D721Med (cell line): ENCODE measurements around the gene SHD.
"Not testable (repeated sequence)": the region's sequence is repeated elsewhere in the genome, so short reads cannot be mapped to it uniquely, and the experiment has no call there.

Source experiments
- DNase-seq: peaks from one replicate; pipeline ENCODE4 v3.0.0; 2011; ENCODE audit warnings: low spot score; ENCODE audit not compliant: insufficient read length
- FAIRE-seq: peaks from 2 replicates; lab custom pipeline; 2011; peaks lifted over from hg19 to GRCh38; lab: Jason Lieb, UNC
- TF ChIP-seq, protein P1 (sequence below): IDR thresholded peaks from 2 replicates; pipeline ENCODE4 v1.5.1; 2012; ENCODE audit warnings: mild to moderate bottlenecking, control low read depth; ENCODE audit not compliant: insufficient read depth; ENCODE audit errors: missing control alignments

SHD gene

DNA sequence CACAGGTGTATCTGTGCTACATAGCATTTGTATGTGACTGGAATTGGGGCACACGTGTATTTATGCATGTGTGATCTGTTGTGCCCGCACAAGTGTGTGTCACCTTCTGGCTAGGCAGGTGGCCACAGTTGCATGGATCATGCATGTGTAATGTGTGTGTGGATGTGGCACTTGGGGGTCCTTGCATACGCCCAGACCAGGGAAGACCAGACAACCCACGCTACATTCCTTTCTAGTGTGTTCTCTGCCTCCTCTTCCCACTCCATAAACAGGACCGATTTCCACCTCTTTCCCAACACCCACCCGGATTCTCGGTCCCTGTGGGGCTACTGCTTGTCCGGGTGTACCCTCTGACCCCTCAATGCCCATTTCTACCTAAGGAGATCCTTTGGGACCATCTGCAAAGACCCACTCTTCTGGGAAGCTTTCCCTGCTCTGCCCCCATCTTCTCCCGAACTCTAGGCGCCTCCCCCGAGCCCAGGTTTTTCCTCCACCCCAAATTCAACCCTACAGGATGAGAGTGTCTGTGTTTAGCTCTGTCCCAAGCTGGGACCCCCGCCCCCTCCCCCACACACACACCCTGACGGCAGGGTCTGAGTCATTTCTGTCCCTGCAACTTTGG is 47.3 kb downstream of the SHD start:
- FAIRE-seq (no peak), DNase-seq (no peak)
- TF ChIP-seq, protein P1, sequence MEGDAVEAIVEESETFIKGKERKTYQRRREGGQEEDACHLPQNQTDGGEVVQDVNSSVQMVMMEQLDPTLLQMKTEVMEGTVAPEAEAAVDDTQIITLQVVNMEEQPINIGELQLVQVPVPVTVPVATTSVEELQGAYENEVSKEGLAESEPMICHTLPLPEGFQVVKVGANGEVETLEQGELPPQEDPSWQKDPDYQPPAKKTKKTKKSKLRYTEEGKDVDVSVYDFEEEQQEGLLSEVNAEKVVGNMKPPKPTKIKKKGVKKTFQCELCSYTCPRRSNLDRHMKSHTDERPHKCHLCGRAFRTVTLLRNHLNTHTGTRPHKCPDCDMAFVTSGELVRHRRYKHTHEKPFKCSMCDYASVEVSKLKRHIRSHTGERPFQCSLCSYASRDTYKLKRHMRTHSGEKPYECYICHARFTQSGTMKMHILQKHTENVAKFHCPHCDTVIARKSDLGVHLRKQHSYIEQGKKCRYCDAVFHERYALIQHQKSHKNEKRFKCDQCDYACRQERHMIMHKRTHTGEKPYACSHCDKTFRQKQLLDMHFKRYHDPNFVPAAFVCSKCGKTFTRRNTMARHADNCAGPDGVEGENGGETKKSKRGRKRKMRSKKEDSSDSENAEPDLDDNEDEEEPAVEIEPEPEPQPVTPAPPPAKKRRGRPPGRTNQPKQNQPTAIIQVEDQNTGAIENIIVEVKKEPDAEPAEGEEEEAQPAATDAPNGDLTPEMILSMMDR: no peak

DNA sequence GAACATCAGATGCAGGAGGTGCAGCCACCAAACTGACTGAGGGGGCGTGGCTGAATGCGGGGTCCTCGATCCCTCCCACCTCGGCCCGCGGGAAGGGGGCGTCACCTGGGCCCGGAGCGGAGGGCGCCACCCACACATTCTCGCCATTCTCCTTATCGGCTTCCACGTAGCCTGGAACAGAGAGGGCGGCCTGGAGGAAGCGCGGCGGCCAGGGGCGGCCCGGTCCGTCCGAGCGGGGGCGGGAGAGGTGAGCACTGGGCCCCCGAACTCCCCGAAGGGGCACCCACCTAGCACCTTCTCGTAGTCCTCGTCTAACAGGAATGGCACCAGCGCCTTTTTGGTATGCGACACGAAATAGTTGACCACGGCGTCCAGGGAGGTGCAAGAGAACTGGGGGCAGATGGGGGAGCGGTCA is 47.8 kb downstream of the SHD start:
- TF ChIP-seq, protein P1: no peak
- FAIRE-seq (no peak), DNase-seq (no peak)

DNA sequence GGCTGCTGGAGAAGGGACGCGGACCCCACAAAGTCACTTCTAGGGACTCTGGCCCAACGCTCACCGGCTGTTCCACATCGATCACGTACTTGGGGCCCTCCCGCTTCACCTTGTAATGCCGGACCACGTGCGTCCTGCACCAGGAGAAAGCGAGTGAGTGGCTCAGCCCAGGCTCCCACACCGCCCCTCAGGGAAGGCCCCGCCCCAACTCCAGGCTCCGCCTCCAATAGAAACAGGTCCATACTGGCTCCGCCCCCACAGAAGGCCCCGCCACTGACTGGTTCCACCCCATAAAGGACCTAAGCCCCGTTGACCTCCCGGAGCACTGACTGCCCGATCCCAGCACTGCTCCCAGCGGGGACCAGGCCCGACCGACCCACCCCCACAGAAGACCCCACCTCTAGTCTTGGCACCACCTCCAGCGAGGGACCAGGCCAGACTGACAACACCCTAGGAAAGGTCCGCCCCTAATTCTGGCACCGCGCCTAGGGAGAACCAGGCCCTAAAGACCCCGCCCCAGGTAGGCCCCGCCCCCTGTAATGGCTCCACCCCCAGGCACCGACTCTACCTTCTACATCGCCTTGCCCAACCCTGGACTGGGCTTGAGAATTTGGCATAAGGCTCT is 48.3 kb downstream of the SHD start:
- TF ChIP-seq, protein P1: no peak
- FAIRE-seq (no peak), DNase-seq (no peak)

DNA sequence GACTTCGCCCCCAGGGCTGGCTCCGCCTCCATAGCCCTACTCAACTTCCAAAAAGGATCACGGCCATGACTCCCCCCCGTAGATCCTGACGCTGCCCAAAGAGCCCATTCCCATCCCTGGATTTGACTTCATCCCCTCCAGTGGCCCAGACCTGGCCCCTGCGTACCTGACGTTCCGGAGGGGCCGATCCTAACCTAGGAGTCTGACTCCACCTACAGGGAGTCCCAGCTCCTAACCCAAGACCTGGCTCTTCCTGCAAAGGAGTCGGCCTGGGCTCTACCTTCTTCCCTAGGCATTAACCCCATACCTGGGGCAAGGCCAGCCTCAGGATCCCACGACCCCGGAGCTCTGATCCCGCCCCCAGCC is 48.8 kb downstream of the SHD start:
- TF ChIP-seq, protein P1: no peak
- DNase-seq (no peak), FAIRE-seq (no peak)

DNA sequence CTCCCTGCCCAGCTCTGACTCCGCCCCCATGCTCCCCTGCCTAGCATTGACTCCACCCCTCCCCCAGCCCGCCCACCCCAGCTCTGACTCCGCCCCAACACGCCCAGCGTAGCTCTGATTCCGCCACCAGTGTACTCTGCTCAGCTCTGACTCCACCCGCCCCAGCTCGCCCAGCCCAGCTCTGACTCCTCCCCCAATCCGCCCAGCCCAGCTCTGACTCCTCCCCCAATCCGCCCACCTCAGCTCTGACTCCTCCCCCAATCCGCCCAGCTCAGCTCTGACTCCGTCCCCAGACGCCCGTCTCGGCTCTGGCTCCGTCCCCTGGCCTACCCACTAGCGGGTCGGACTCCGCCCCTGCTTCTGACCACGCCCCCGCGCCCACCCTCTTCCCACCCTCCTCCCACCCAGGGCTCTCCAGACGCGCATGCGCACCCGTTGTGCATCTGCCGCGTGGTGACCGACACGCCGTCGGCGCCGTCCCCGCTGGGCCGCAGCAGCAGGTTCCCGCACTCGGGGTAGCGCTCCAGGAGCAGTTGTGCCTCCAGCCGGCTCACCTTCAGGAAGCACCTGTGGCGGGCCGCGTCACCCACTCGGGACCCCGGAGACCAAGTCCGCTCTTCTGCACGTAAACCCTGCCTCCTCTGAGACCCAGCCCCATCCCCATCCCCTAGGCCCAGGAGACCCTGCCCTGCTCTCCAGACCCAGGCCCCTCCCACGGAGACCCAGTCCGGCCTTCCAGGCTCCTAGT is 49.4 kb downstream of the SHD start:
- peak; percentile 97 for DNase-seq
- FAIRE-seq: no peak
- TF ChIP-seq, protein P1: no peak

DNA sequence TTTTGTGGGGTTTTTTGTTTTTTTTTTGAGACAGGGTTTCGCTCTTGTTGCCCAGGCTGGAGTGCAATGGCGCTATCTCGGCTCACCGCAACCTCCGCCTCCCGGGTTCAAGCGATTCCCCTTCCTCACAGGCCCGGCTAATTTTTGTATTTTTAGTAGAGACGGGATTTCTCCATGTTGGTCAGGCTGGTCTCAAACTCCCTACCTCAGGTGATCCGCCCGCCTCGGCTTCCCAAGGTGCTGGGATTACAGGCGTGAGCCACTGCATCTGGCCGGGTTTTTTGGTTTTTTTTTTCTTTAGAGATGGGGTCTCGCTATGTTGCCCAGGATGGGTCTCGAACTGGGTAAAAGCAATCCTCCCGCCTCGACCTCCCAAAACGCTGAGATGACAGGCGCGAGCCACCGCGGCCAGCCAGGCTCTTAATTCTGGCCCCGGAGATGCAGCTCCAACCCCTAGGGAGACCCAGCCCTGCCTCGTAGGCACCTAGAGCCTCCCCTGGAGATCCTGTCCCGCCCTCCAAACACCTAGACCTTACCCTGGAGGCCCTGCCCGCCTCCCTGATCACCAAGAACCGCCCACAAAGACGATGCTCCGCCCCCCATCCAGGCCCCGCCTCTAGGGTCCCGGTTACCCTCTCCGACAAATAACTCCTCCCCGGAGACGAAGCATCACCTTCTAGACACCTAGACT is 50.1 kb downstream of the SHD start:
- not testable (repeated sequence) for DNase-seq, FAIRE-seq

DNA sequence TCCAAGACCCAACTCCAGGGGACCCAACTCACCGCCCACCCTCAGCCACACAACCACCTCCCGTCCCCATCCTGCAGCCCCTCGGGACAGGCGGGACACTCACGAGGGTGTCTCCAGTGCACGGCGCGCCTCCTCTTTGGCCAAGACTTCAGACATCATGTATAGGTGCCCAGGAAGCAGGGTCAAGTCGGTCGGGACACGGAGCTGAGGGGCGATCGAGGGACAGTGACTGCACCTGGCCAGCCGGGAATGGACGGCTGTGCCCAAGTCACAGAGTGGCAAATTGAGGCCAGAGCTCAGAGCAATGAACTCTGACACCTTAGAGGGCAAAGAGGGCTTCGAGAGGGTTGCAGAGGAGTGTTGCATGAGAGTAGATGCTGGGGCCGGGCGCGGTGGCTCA is 50.8 kb downstream of the SHD start:
- no peak for FAIRE-seq

More for the DNA sequence above, 50.8 kb downstream of the SHD start:
- TF ChIP-seq, protein P1: no peak
- DNase-seq: no peak
